AG09309 (cell line): Measurements from ENCODE around the gene GIPR.
"Not testable (repeated sequence)": the region's sequence is repeated elsewhere in the genome, so short reads cannot be mapped to it uniquely, and the experiment has no call there.

Source experiments
- DNase-seq: peaks from one replicate; pipeline ENCODE4 v3.0.0-alpha.2; 2010; ENCODE audit warnings: low read depth
- H3K4me3 ChIP-seq: 2 replicates; pipeline ENCODE4 v1.5.1; 2011; ENCODE audit warnings: mild to moderate bottlenecking, low read depth, low read length, moderate library complexity; ENCODE audit not compliant: control insufficient read depth
- TF ChIP-seq, protein P1 (sequence below): IDR thresholded peaks from 2 replicates; pipeline ENCODE4 v1.5.1; 2011; ENCODE audit warnings: mild to moderate bottlenecking, low read depth, low read length, inconsistent platforms; ENCODE audit not compliant: insufficient read depth, control insufficient read depth; ENCODE audit errors: missing control alignments

GIPR gene

DNA sequence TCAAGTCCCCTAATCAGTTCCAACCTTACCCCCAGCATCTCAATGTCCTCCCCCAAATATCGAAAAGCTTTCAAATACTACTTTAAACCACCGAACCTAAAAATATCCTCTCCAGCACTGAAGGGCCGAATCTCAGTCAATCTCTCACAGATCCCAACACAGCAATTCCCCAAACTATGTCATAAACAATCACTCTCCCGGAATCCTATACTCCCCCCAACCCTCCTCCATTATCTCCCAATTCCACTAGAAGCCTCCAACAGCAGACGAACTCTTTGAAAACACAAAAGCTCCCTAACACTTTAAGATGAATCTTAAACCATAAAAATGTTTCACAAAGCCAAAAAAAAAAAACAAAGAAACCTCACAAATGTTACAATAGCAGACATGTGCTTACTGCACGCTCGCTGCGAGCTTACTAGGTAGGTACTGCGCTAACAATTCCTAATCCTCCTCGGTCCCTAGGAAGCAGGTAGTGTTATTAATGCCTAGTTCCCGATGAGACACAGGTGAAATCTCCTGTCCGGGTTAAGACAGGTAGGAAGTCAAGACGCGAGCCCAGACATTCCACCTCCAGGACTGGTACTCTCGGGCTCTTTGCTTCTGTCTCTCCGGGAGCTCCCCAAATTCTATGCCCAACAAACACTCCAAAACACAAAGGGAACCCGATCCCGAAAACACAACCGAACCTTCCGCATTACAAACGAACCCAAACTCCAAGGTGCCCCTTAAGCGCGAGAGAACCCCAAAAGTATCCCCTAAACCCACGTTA, 48.5 kb downstream of the GIPR start:
- TF ChIP-seq, protein P1, sequence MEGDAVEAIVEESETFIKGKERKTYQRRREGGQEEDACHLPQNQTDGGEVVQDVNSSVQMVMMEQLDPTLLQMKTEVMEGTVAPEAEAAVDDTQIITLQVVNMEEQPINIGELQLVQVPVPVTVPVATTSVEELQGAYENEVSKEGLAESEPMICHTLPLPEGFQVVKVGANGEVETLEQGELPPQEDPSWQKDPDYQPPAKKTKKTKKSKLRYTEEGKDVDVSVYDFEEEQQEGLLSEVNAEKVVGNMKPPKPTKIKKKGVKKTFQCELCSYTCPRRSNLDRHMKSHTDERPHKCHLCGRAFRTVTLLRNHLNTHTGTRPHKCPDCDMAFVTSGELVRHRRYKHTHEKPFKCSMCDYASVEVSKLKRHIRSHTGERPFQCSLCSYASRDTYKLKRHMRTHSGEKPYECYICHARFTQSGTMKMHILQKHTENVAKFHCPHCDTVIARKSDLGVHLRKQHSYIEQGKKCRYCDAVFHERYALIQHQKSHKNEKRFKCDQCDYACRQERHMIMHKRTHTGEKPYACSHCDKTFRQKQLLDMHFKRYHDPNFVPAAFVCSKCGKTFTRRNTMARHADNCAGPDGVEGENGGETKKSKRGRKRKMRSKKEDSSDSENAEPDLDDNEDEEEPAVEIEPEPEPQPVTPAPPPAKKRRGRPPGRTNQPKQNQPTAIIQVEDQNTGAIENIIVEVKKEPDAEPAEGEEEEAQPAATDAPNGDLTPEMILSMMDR = no peak

DNA sequence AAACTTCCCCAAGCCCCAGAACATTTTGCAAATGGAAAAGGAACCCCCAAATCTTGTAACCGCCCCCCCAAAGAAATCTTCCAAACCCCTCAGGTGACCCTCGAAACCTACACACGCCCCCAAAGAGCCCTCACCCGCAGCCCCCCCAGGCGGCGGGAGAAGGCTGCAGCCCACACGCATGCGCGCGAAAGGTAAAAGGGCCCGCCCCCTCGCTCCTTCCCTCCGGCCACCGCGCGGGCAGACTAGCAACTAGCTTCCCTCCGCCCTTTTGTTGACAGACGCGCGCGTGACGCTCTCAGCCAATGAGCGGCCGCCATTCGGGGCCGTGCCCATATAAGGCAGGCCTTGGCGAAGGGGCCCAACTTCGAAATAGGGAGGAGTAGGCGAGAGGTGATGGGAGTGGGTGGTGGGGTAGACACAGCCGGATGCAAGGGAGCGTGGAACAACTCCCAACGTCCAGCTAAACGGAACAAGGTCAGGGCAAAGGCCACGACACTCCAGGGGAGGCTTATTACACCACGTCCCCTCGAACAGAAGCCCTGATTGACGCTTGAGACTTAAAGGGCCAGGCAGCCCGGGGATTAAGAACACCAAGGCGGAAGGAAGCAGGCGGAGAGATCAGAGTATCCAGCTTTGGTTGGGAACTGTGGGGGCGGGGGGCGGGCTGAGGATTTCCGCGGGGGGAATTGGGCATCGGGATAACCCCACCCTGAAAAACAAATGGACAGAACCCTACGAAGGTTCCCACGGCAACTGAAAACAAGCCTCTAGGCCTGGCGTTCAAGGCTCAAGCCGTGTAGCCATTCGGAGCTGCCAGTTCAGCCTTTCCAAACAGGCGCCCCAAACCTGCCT, 49.3 kb downstream of the GIPR start:
- peak; percentile 87 for DNase-seq
- TF ChIP-seq, protein P1 = peak; percentile 28
- peak overlapping the region; percentile 62 for H3K4me3 ChIP-seq

More for the DNA sequence above, 48.5 kb downstream of the GIPR start:
- H3K4me3 ChIP-seq = peak overlapping the region; percentile 62
- DNase-seq = no peak

DNA sequence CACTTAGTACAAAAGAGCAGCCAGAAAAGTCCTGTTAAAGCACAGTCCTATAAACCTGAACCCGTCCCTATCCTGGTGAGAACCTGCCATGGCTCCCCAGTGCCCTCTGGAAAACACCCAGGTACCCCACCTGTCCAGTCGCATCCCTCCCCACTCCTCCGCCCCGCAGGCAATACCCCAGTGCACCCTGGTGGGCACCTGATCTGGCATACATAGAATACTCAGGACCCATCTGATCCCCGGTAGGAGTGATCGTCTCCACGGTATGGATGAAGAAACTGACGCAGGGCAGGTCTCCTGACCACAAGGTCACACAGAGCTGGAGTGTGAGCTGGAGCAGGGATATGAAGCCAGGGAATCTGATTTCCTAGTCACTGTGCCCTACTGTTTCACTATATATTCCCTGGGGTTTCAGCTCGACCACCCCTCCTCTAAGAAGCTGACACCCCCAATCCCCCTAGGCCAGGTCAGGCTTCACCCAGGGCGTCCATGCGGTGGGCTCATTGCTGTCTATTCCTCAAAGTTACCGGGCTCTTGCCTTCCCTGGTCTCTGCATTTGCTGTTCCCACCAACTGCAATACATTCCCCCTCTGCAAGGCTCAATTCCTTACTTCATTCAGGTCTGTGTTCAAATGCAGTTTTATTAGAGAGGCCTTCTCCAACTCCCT, 50.1 kb downstream of the GIPR start:
- DNase-seq = no peak
- peak overlapping the region; percentile 62 for H3K4me3 ChIP-seq
- TF ChIP-seq, protein P1 = no peak

DNA sequence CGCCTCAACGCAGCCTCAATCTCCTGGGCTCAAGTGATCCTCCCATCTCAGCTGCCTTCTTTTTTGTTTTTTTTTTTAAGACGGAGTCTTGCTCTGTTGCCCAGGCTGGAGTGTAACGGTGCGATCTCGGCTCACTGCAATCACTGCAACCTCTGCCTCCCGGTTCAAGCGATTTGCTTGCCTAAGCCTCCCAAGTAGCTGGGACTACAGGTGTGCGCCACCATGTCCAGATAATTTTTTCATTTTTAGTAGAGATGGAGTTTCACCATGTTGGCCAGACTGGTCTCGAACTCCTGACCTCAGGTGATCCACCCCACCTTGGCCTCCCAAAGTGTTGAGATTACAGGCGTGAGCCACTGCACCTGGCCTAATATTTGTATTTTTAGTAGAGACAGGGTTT, 52.0 kb downstream of the GIPR start:
- DNase-seq, H3K4me3 ChIP-seq: not testable (repeated sequence)

DNA sequence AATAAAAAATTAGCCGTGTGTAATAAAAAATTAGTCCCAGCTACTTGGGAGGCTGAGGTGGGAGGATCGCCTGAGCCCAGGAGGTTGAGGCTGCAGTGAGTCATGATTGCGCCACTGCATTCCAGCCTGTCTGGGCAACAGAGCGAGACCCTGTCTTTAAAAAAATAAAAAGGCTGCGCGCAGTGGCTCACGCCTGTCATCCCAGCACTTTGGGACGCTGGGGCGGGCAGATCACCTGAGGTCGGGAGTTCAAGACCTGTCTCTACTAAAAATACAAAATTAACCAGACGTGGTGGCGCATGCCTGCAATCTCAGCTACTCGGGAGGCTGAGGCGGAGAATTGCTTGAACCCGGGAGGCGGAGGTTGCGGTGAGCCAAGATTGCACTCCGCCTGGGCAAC, 60.7 kb downstream of the GIPR start:
- DNase-seq, H3K4me3 ChIP-seq: not testable (repeated sequence)

DNA sequence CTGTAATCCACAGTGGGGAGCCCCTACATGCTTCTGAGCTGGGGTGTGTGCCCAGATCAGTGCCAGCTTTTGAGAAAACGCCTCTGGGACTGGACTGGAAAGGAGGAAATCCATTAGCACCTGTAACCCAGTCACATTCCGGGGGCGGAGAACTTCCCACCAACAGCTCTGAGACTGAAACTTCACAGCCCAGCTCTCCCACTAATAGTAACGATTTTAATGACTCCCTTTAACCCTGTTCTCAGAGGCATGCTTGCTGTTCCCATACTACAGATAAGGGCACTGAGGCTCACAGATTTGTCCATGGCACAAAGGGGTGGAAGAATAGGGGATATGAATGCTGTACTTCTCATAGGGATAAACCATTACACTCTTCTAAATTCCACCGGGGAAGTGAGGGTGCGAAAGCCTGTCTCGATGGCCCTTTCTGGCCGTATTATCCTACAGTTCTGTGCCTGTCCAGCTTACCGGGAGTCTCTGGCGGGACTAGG, 61.8 kb downstream of the GIPR start:
- DNase-seq = no peak

More for the DNA sequence above, 61.8 kb downstream of the GIPR start:
- TF ChIP-seq, protein P1 = no peak
- peak overlapping the region; percentile 85 for H3K4me3 ChIP-seq
